B cell (primary cell): ENCODE measurements around the gene ABI3BP. TPM values are rescaled to one million over a fixed set of nuclear protein-coding genes. Genes with fewer than 3 reads are reported as not detected.

ENCODE experiments used
- ATAC-seq: fragments of 200-7000 bp; cut with Tn5 transposase; one replicate; pipeline ENCODE4 v1.10.0; 2021; ENCODE audit warnings: low read depth, mild to moderate bottlenecking, moderate number of reproducible peaks, moderate library complexity
- CTCF ChIA-PET: fragments of 350-600 bp; sonication (Branson Sonifier 250); formaldehyde crosslinking; loops from one replicate; lab custom pipeline; 2021; ENCODE audit warnings: antibody characterized with exemption, inconsistent platforms; lab: Charles Lee
- POLR2A ChIA-PET: fragments of 350-600 bp; sonication (Branson Sonifier 250); formaldehyde crosslinking; loops from one replicate; lab custom pipeline; 2021; ENCODE audit warnings: antibody characterized with exemption; lab: Charles Lee
- DNase-seq: peaks from one replicate; pipeline ENCODE4 v3.0.0; 2013
- H2AFZ ChIP-seq: 2 replicates; pipeline ENCODE4 v1.6.1; 2012; ENCODE audit warnings: mild to moderate bottlenecking, low read depth, low read length; ENCODE audit not compliant: insufficient read depth, poor library complexity, severe bottlenecking
- H3K27ac ChIP-seq, 2 donors: 1 replicate in 1 of 2; 2 replicates in 1 of 2; pipeline ENCODE4 v1.5.1; 2012 to 2013; ENCODE audit warnings: low read length in 2 of 2, mild to moderate bottlenecking in 2 of 2, moderate library complexity in 1 of 2
- H3K27me3 ChIP-seq, 4 experiments: fragments of 200-600 bp in 1 of 4; sonication (generic) in 1 of 4; replicated peaks in 1 of 4; 1 replicate in 2 of 4; 2 replicates in 2 of 4; pipeline versions ENCODE4 v1.6.1 to v1.7.0; 2013 to 2016; ENCODE audit warnings: low read length in 3 of 4, mild to moderate bottlenecking in 2 of 4, mixed read lengths in 1 of 4, moderate library complexity in 1 of 4; ENCODE audit not compliant: insufficient read depth in 4 of 4, control insufficient read depth in 3 of 4; ENCODE audit errors: control extremely low read depth in 1 of 4
- H3K36me3 ChIP-seq, 2 experiments: replicated peaks in 1 of 2; 1 replicate in 1 of 2; 2 replicates in 1 of 2; pipeline versions ENCODE4 v1.6.1 to v1.7.1; 2013; ENCODE audit warnings: low read length in 1 of 2; ENCODE audit not compliant: insufficient read depth in 2 of 2, control insufficient read depth in 1 of 2; ENCODE audit errors: control extremely low read depth in 1 of 2, extremely low read depth in 1 of 2
- H3K4me1 ChIP-seq, 2 donors: fragments of 200-600 bp in 1 of 2; sonication (generic) in 1 of 2; 1 replicate in 1 of 2; 2 replicates in 1 of 2; pipeline versions ENCODE4 v1.5.1 to v1.6.1; 2013 to 2017; ENCODE audit warnings: low read length in 2 of 2; ENCODE audit not compliant: control insufficient read depth in 2 of 2, insufficient read depth in 2 of 2
- H3K4me2 ChIP-seq: replicated peaks from 2 replicates; pipeline ENCODE3; 2012; ENCODE audit warnings: mild to moderate bottlenecking, low read depth, low read length; ENCODE audit not compliant: poor library complexity, severe bottlenecking
- H3K4me3 ChIP-seq, 5 experiments: fragments of 200-600 bp in 1 of 5; sonication (generic) in 1 of 5; 1 replicate in 3 of 5; 2 replicates in 2 of 5; pipeline versions ENCODE4 v1.5.1 to v1.7.0; 2011 to 2016; ENCODE audit warnings: low read length in 4 of 5, mild to moderate bottlenecking in 4 of 5, low read depth in 2 of 5, control low read depth in 1 of 5, moderate library complexity in 1 of 5; ENCODE audit not compliant: insufficient read depth in 1 of 5; ENCODE audit errors: control extremely low read depth in 1 of 5, extremely low read depth in 1 of 5
- H3K79me2 ChIP-seq: fragments of 200-600 bp; sonication (generic); one replicate; pipeline ENCODE4 v1.6.0; 2016; ENCODE audit warnings: low read length; ENCODE audit not compliant: control insufficient read depth, insufficient read depth
- H3K9ac ChIP-seq: fragments of 200-600 bp; sonication (generic); 2 replicates; pipeline ENCODE4 v1.6.1; 2017; ENCODE audit warnings: mild to moderate bottlenecking, low read length, moderate library complexity
- H3K9me3 ChIP-seq, 3 donors: one replicate each; pipeline versions ENCODE4 v1.6.1 to v1.7.1; 2013; ENCODE audit warnings: low read length in 2 of 3; ENCODE audit not compliant: control insufficient read depth in 2 of 3, insufficient read depth in 1 of 3; ENCODE audit errors: control extremely low read depth in 1 of 3
- H4K20me1 ChIP-seq: 2 replicates; pipeline ENCODE4 v1.6.0; 2012; ENCODE audit warnings: mild to moderate bottlenecking, low read length; ENCODE audit not compliant: insufficient read depth, control insufficient read depth, poor library complexity, severe bottlenecking
- H3K27ac Mint-ChIP-seq: one replicate; pipeline ENCODE4 v1.8.0; 2021; ENCODE audit warnings: mixed read lengths
- H3K27me3 Mint-ChIP-seq: one replicate; pipeline ENCODE4 v1.8.0; 2021; ENCODE audit warnings: mixed read lengths
- H3K4me1 Mint-ChIP-seq: one replicate; pipeline ENCODE4 v1.8.0; 2021; ENCODE audit warnings: mixed read lengths
- H3K4me3 Mint-ChIP-seq: one replicate; pipeline ENCODE4 v1.8.0; 2021; ENCODE audit warnings: mixed read lengths
- H3K9me3 Mint-ChIP-seq: one replicate; pipeline ENCODE4 v1.8.0; 2022; ENCODE audit warnings: mixed read lengths; ENCODE audit not compliant: insufficient read depth
- CTCF ChIP-seq: fragments of 200-600 bp; IDR thresholded peaks from one replicate; pipeline ENCODE4 v1.8.0; 2022; ENCODE audit warnings: antibody characterized with exemption, mild to moderate bottlenecking
- EZH2 ChIP-seq: IDR thresholded peaks from 2 replicates; pipeline ENCODE4 v1.6.1; 2012; ENCODE audit warnings: borderline replicate concordance, low read depth, mild to moderate bottlenecking, moderate library complexity, low read length; ENCODE audit not compliant: insufficient read depth, poor library complexity, severe bottlenecking
- WGBS: methylation state at CpG from one replicate; pipeline ENCODE4 v1.1.5; 2013; ENCODE audit warnings: missing lambda C conversion rate; ENCODE audit not compliant: insufficient coverage; 5-methylcytosine and 5-hydroxymethylcytosine counted together
- intact Hi-C: fragments of 100-400 bp; cut with micrococcal nuclease; formaldehyde crosslinking; loops from one replicate; pipeline ENCODE4 v1.10.0; 2022
- polyA plus RNA-seq: library from polyadenylated mRNA; depleted of rRNA; stranded (reverse); fragments of >200 nt; gene quantifications from 2 replicates; pipeline ENCODE4 v1.2.3, GENCODE V29; 2012
- total RNA-seq, 2 donors: library from RNA; stranded (reverse); fragments of 120-200 nt in 1 of 2; gene quantifications; 1 replicate in 1 of 2; 2 replicates in 1 of 2; pipeline versions ENCODE4 v1.2.3 to v1.2.4, GENCODE V29; 2013 to 2022

Gene ABI3BP
- total and polyA plus RNA-seq, 2 donors (not counting 1 experiment from before 2014, with no cell fraction given), result not detected

- intact Hi-C loops, result no loop called here
- no peak for DNase-seq
- Histone ChIP-seq H3K4me2 (no peak overlapping the region), H4K20me1 (no peaks in the 10 kb centered on the region), H3K4me3 (no peak overlapping the region), H3K9me3 (no peaks in the 10 kb centered on the region), H3K79me2 (no peaks in the 10 kb centered on the region), H3K36me3 (no peaks in the 10 kb centered on the region), H2AFZ (no peak overlapping the region), H3K27me3 (no peaks in the 10 kb centered on the region), H3K4me1 (no peaks in the 10 kb centered on the region), H3K9ac (no peak overlapping the region), H3K27ac (no peak overlapping the region)
- H3K27me3 Mint-ChIP-seq, result peaks cover 14% of the 10 kb centered on the region
- CTCF ChIA-PET, result no interaction called here
- TF ChIP-seq EZH2 (no peak), CTCF (no peak)
- H3K4me3 Mint-ChIP-seq, result no peak overlapping the region
- POLR2A ChIA-PET, result no interaction called here
- H3K4me1 Mint-ChIP-seq, result no peaks in the 10 kb centered on the region
- ATAC-seq, result no peak
- no peak overlapping the region for H3K27ac Mint-ChIP-seq
- no peaks in the 10 kb centered on the region for H3K9me3 Mint-ChIP-seq
These were observed 162.3 kb downstream of the ABI3BP start for GRCh38 chr3:100830931-100831330.

- intact Hi-C loops, result no loop called here
- POLR2A ChIA-PET, result no interaction called here
These were observed 167.6 kb downstream of the ABI3BP start for GRCh38 chr3:100825574-100825973.

More at GRCh38 chr3:100825574-100825973, 167.6 kb downstream of the ABI3BP start:
- Histone ChIP-seq H4K20me1 (no peaks in the 10 kb centered on the region), H3K4me1 (no peaks in the 10 kb centered on the region), H3K9me3 (no peaks in the 10 kb centered on the region), H3K79me2 (no peaks in the 10 kb centered on the region), H3K9ac (no peak overlapping the region), H3K27ac (no peak overlapping the region), H3K27me3 (no peaks in the 10 kb centered on the region), H3K4me3 (no peak overlapping the region), H3K4me2 (no peak overlapping the region), H3K36me3 (no peaks in the 10 kb centered on the region), H2AFZ (no peak overlapping the region)
- H3K9me3 Mint-ChIP-seq, result no peaks in the 10 kb centered on the region
- no peak for DNase-seq
- TF ChIP-seq EZH2, result no peak
- TF ChIP-seq CTCF, result no peak
- no peak overlapping the region for H3K4me3 Mint-ChIP-seq
- CTCF ChIA-PET, result no interaction called here
- no peaks in the 10 kb centered on the region for H3K4me1 Mint-ChIP-seq
- no peak for ATAC-seq
- H3K27ac Mint-ChIP-seq, result no peak overlapping the region
- WGBS, result 79% methylated on average over 2 of the region's 3 CpGs
- peaks cover 16% of the 10 kb centered on the region for H3K27me3 Mint-ChIP-seq
